GM18873 (cell line): ENCODE results near the gene NEURL4.
A peak's percentile ranks its signal among the peaks of the same experiment; 100 is the strongest.

ENCODE experiments used
- ATAC-seq: cut with Tn5 transposase; IDR thresholded peaks from one replicate; pipeline ENCODE4 v1.9.1; 2021; ENCODE audit warnings: mild to moderate bottlenecking, moderate library complexity, moderate number of reproducible peaks; ENCODE audit not compliant: unreplicated experiment, low FRiP score

Gene NEURL4

GRCh38 chr17:7306911-7307685, 22.0 kb downstream of the NEURL4 start, which contains the start of gene EIF5A:
EIF5A (plus strand) TSS chr17:7307628; CDS start chr17:7309636, 2,008 bp downstream.
- peak; percentile 61 for ATAC-seq

GRCh38 chr17:7304179-7304578, 25.0 kb downstream of the NEURL4 start:
- no peak for ATAC-seq

GRCh38 chr17:7296189-7296861, 32.8 kb downstream of the NEURL4 start:
- no peak for ATAC-seq

- no peak for ATAC-seq
These were observed 33.6 kb downstream of the NEURL4 start for GRCh38 chr17:7295230-7296180.

GRCh38 chr17:7294614-7295153, 34.5 kb downstream of the NEURL4 start, which contains the start of gene YBX2:
YBX2 (minus strand) TSS chr17:7294639; CDS start chr17:7294500, 139 bp downstream.
- ATAC-seq = no peak

- ATAC-seq = no peak
These were observed 35.1 kb downstream of the NEURL4 start for GRCh38 chr17:7293816-7294613.

- no peak for ATAC-seq
These were observed 36.0 kb downstream of the NEURL4 start for GRCh38 chr17:7293159-7293558.

- ATAC-seq = no peak
These were observed 36.4 kb downstream of the NEURL4 start for GRCh38 chr17:7292729-7293128.

GRCh38 chr17:7292194-7292593, 36.9 kb downstream of the NEURL4 start:
- ATAC-seq = no peak

GRCh38 chr17:7290685-7291084, 38.5 kb downstream of the NEURL4 start:
- no peak for ATAC-seq

- ATAC-seq = no peak
These were observed 39.0 kb downstream of the NEURL4 start for GRCh38 chr17:7290166-7290565.

GRCh38 chr17:7289256-7290032, 39.7 kb downstream of the NEURL4 start:
- ATAC-seq = no peak

GRCh38 chr17:7285679-7286078, 43.5 kb downstream of the NEURL4 start:
- no peak for ATAC-seq

GRCh38 chr17:7284911-7285310, 44.2 kb downstream of the NEURL4 start:
- ATAC-seq = no peak

GRCh38 chr17:7283471-7284216, 45.5 kb downstream of the NEURL4 start:
- ATAC-seq = no peak

GRCh38 chr17:7282752-7283321, 46.3 kb downstream of the NEURL4 start:
- ATAC-seq = no peak

- ATAC-seq = no peak
These were observed 47.0 kb downstream of the NEURL4 start for GRCh38 chr17:7281953-7282751.
